ENCODE data around the gene GALNT5.

DNA sequence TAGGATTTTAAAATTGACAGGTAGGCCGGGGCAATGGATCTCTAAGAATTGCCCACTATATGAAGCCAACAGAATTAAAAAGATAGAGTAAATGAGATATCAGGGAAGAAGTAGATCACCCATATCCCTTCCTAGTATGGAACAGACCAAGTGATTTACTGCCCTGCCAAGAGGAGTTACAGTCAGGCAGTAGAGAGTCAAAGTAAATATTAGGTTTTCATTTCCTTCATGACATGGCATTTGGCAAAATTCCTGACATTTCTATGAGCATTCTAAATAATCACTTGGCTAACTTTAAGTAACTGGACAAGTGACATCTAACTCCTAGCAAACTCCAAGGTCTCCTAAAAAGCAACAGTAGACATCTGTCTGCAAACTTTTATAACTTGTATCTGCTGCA is 33.5 kb downstream of the GALNT5 start:
- no peak for TF ChIP-seq CTCF (IDR thresholded peaks at IDR 0.05)
- TF ChIP-seq EZH2 (IDR thresholded peaks at IDR 0.05) = no peak
